ENCODE results near the gene GSTM4.
"Not testable (repeated sequence)": the region's sequence is repeated elsewhere in the genome, so short reads cannot be mapped to it uniquely, and the experiment has no call there.

Gene GSTM4

GRCh38 chr1:109639841-109640184, 16.1 kb upstream of the GSTM4 start:
- DNase-seq: no peak

DNA sequence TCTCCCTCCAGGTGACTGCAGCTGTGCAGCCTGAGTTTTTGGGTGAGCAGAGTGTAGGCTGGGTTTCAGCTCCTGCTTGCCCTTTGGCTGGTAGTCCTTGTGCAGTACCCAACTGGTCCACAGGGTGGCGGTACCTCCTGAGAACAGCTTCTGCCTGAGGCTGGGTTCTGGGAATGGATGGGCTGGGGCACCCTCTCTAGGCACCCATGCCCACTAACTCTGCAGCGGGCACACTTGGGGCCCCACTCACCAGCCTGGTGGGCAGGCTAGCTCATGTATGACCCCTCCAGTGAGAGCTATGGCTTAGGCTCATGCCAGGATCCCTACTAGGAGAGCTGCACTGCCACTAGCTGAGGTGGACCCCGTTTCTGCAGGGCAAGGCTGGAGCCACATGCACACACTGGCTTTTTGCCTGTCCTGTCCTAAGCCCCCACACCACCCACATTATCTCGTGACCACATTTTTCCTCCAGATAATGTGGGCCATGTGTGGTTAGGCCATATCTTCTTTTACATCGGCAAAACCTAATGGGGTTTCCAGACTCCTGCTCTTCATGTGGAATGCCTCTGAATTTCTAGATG, 15.5 kb upstream of the GSTM4 start:
- DNase-seq: peak; percentile 50

- no peak for DNase-seq
These were observed 14.7 kb upstream of the GSTM4 start for GRCh38 chr1:109641078-109641740.

DNA sequence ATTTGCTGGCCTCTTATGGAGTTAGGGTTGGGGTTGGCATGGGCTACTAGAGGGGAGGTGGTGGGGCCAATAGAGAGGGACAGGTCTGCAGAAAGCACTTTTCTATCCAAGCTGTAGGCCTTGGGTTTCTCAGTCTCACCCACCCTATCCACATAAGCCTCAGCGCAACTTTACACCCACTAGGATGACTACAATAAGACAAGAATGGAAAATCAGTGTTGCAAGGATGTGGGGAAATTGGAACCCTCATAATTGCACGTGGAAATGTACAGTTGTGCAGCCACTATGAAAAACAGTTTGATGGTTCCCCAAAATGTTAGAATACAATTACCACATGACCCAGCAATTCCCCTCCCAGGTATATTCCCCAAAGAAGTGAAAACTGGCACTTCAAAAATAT, 14.0 kb upstream of the GSTM4 start:
- DNase-seq: no peak

GRCh38 chr1:109642626-109643025, 13.3 kb upstream of the GSTM4 start:
- no peak for DNase-seq

- DNase-seq: peak; percentile 68
These were observed 12.3 kb upstream of the GSTM4 start for GRCh38 chr1:109643385-109644230.

- no peak for DNase-seq
These were observed 11.2 kb upstream of the GSTM4 start for GRCh38 chr1:109644670-109645069.

- DNase-seq: no peak
These were observed 6.4 kb upstream of the GSTM4 start for GRCh38 chr1:109649491-109649914.

DNA sequence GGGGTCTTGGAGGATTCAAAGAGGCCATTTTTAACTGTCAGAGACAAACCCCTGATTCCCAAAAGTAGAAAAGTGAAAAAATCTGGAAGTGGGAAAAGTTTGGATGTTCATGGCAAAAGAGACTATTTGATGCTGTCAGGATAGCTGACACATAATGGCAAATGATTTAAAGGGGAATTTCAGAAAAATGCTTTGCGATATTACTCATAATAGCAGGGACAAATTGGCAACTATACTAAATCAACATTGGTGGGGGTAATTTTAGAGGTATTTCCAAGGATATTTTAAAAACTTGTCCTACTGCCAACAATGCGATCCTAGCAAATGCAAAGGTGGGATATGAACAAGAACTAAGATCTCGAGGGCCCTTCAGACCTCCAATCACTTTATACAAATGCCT, 5.3 kb upstream of the GSTM4 start:
- DNase-seq: no peak

DNA sequence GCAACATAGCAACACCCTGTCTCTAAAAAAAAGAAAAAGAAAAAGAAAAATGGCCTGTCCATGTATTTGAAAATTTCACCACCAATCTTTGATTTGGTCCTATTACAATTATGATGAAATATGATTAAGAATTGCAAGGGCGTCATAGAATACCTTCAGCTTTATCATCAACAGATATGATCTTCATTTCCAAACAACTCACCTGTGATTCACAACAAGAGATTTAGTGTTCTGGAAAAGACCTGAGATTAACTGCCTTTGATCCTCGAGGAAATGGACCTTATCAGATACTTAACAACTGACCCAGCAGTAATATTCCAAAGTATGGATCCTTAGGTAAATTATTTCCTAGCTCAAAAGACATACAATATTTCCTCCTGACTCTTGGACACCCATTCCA, 3.5 kb upstream of the GSTM4 start:
- DNase-seq: no peak

DNA sequence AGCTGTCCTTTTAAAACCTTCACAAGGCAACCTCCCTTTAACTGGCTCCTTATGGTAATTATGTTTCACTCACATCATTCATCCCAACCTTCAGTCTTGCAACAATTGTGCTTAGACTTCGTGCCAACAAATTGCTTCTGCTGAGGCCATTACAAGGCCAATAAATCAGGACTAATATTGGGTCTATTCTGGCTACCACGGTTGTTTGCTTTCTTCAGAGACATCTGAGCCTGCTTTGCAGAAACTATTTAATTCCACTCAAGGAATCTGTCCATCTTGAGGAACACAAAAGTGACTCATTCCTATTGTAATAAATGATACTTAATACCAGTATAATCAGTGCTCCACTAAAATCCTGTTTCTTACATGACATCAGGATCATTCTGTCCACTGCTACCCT, 2.6 kb upstream of the GSTM4 start:
- no peak for DNase-seq

DNA sequence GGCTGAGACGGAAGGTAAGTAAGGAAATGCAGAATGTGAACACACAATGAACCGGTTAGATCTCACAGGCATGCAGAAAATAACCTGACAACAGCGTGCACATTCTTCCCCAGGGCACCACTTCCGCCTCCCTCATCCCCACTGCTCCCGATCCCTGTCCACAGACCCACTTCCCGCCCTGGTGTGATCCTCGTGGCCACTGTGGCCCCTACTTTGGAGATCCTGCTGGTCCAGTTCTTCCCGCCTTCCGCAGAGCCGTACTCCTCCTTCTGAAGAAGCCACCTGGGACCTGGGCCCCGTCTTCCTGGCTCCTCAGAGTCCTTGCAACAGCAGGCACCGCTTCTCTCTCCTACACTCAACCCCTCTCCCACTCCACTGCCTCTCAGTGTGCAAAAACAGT, 1.4 kb upstream of the GSTM4 start:
- DNase-seq: no peak

- DNase-seq: no peak
These were observed 1.5 kb downstream of the GSTM4 start for GRCh38 chr1:109657395-109657794.

- DNase-seq: no peak
These were observed 2.1 kb downstream of the GSTM4 start for GRCh38 chr1:109657970-109658369.

GRCh38 chr1:109658533-109659042, 2.7 kb downstream of the GSTM4 start:
- DNase-seq: no peak

DNA sequence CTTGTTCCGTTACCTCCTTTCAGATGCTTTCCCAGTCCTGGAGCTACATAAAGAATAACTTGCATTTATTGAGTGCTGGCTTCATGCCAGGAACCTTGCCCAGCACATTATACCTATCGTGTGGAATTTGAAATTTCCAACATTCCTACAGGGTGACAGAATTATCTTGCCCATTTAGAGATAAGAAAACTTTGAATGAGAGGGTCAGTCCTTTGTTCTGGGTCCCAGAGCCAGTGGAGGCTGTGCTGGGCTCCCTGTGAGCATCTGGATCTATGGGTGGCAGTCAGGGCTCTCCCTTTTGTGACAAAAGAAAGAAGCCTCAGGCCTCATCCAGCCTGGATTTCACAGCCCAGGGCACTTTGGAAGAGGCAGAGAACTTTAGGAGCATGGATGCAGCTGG, 3.2 kb downstream of the GSTM4 start:
- DNase-seq: no peak

DNA sequence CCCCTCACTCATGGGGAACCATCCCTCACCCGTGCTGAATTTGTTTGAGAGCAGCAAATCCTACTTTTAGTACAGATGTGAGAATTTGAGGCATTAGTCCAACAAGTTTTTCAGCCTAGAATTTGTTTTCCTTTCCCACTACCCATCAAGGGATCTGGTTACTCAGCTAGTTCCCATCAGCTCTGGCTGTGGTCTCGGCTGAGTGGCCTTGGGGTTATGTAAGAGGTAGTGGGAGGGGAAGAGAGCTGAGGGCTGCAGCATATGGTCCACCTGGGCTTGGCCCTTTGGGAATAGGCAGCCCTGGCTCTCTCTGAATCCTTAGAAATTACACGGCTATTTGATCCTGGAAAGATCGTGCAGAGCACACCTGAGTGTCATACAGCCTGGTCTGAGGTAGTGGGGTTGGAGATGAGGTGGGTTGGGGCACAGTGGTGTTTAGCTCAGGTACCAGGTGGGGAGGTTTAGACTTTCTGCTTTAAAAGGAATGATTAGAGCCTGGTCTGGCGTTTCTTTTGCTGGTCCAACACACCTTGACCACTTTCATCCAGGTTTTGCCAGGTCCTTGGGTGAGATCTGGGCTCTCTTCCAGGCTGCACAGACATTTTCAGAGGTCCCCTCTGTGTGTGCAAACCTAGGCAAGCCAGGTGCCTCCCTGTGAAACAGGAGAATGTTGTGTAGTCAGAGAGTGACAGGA, 4.2 kb downstream of the GSTM4 start:
- peak; percentile 26 for DNase-seq

DNA sequence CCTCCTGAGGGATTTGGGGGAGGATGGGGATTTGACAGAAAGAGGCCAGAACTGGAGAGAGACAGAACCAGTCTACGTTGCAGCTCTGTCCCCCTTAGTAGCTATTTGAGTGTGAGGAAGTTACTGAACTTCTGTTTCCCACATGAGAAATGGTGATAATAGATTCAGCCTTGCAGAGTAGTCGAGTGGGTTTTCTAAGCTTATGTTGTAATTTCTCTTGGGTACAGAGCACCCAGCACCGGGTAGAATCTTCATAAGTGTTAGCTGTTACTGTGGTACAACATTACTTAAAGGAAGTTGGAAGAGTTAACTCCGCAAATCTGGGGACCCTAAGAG, 4.8 kb downstream of the GSTM4 start:
- DNase-seq: not testable (repeated sequence)

- no peak for DNase-seq
These were observed 5.5 kb downstream of the GSTM4 start for GRCh38 chr1:109661391-109661790.

- no peak for DNase-seq
These were observed 8.8 kb downstream of the GSTM4 start for GRCh38 chr1:109664671-109665070.

GRCh38 chr1:109667452-109668122, 11.7 kb downstream of the GSTM4 start, which contains the start of gene GSTM2:
Gene GSTM2 (plus strand): TSS chr1:109668057. CDS start chr1:109668116, 59 bp downstream.
- DNase-seq: peak; percentile 41

GRCh38 chr1:109668123-109668775, 12.3 kb downstream of the GSTM4 start:
- no peak for DNase-seq

Data from NCI-H1092 (cell line).